ENCODE data around the gene GAS7.
A peak's percentile ranks its signal among the peaks of the same experiment; 100 is the strongest.

The GAS7 gene

DNA sequence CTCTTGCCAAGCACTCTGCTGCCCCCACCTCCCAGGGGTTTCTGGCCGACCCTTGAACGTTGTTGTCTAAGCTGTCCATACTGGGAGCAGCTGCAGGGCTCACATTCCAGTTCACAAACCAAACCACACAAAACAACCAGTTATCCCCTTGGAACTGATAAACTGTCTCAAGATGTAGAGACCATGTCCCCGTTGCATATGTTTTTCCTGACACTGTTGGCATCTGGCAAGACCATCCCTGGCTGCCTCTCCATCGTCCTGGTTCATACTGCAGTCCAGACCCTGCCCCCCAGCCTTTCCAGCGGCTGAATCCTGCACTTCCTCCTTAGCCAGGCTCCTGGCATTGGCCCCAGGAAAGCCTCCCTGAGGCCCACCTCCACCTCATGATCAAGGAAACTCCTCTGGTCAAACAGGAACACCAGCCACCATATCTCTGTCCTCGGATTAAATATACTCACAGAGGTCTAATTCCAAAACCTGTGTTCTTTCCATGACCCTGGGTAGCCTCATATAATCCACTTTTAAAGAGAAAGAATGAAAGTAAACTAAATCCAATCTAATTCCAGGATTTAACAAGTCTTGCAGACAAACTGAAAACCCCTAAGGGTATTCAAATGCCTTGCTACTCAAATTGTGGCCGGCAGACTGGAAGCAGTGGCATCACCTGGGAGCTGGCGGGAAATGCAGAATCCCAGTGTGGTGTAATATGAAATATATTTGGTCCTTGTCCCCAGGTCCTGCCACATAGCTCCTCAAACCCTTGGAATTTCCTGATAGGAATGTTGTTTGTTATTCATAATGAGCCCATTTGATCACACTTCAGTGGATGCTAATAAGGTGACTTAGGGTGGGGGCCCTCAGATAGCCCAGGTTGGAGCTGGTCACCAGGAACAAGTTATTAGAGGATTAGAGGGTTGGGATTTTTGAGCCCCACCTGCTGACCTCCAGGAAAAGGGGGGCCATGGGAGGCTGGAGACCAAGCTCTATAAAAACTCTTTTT is 14.2 kb downstream of the GAS7 start:
- Histone ChIP-seq H3K27ac (no peak overlapping the region), H3K27me3 (replicated peaks) (no peaks in the 10 kb centered on the region), H3K36me3 (replicated peaks) (no peaks in the 10 kb centered on the region), H3K4me3 (ENCODE audit: low read depth, low read length) (no peak overlapping the region)
- TF ChIP-seq, protein P1, sequence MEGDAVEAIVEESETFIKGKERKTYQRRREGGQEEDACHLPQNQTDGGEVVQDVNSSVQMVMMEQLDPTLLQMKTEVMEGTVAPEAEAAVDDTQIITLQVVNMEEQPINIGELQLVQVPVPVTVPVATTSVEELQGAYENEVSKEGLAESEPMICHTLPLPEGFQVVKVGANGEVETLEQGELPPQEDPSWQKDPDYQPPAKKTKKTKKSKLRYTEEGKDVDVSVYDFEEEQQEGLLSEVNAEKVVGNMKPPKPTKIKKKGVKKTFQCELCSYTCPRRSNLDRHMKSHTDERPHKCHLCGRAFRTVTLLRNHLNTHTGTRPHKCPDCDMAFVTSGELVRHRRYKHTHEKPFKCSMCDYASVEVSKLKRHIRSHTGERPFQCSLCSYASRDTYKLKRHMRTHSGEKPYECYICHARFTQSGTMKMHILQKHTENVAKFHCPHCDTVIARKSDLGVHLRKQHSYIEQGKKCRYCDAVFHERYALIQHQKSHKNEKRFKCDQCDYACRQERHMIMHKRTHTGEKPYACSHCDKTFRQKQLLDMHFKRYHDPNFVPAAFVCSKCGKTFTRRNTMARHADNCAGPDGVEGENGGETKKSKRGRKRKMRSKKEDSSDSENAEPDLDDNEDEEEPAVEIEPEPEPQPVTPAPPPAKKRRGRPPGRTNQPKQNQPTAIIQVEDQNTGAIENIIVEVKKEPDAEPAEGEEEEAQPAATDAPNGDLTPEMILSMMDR (IDR thresholded peaks at IDR 0.05; ENCODE audit: low read depth, low read length, missing control alignments): no peak
- no peak for DNase-seq
- in situ Hi-C loops (cut with HindIII; ENCODE audit: low pct_ligation_motif_present, low sequenced_read_pairs): no loop called here

DNA sequence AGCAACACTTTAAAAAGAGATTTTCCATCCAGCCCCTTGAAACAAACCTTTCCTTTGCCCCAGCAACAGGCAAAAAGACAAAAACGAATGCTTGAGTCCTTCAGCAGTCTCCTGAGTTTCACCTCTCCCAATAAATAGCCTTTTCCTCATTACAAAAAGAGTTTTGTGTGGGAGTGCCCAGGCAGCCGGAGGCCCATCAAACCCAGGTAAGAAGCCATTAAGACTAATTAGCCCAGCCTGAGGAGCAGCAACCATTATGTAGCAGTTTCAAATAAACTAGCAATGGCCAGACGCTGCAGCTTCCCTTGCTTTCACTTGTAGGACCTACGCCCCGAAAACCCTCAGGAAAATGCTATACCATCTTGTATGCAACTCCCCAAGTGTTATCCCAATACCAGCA is 15.6 kb downstream of the GAS7 start:
- DNase-seq: no peak
- H3K27me3 ChIP-seq (replicated peaks): no peaks in the 10 kb centered on the region
- TF ChIP-seq, protein P1 (IDR thresholded peaks at IDR 0.05; ENCODE audit: low read depth, low read length, missing control alignments): no peak
- no peak overlapping the region for H3K27ac ChIP-seq
- no peaks in the 10 kb centered on the region for H3K36me3 ChIP-seq (replicated peaks)
- in situ Hi-C loops (cut with HindIII; ENCODE audit: low pct_ligation_motif_present, low sequenced_read_pairs): no loop called here
- H3K4me3 ChIP-seq (ENCODE audit: low read depth, low read length): no peak overlapping the region

DNA sequence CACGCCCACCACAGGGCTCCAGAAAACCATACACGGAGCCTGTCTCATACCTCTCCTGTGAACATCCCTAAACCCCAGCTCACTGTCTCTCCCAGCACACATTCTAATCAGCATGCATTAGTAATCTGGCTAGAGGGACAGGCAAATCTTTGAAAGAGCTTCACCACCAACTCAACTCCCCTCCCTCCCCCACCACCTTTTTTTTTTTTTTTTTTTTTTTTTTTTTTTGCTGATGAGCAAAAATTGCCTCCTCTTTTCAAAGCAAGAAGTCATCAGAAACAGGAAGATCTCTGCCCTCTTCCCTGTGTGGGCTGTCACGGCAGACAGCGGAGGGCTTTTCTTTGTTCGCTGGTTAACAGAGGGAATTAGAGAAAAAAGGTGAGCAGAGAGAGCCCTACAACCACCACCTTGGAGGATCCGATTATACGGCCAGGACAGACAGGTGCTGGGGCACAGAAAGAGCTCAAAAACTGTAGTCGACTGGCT is 19.9 kb downstream of the GAS7 start:
- TF ChIP-seq, protein P1 (IDR thresholded peaks at IDR 0.05; ENCODE audit: low read depth, low read length, missing control alignments): no peak
- Histone ChIP-seq H3K27ac (no peak overlapping the region), H3K36me3 (replicated peaks) (no peaks in the 10 kb centered on the region), H3K27me3 (replicated peaks) (no peaks in the 10 kb centered on the region), H3K4me3 (ENCODE audit: low read depth, low read length) (no peak overlapping the region)
- in situ Hi-C loops (cut with HindIII; ENCODE audit: low pct_ligation_motif_present, low sequenced_read_pairs): no loop called here
- DNase-seq: no peak

DNA sequence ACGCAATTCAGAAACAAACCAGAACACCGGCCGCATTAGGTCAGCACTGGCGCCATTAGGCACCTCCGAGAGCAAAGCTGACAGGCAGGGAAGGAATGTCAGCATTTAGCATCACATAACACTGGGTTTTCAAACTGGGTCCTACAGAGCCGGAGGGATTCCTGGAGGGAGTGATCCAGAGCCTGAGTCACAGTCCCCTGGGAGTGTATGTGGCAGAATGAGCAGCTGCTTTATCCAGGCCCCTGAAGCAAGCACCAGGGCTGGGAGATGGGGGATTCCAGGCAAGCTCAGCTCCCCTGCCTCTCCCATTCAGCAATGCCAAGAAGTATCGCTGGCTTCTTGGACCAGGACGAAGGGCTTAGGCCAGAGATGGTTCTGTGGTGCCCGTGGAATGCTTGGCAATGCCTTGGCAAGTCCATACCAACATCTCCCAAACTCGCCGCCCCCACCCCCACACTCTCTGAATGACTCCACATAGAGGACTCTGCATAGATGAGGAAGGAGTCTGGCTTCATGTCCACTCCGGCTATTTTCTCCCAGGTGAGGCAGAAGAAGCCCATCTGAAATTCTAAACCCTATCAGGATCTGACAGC is 20.4 kb downstream of the GAS7 start:
- H3K27ac ChIP-seq: no peak overlapping the region
- H3K36me3 ChIP-seq (replicated peaks): no peaks in the 10 kb centered on the region
- in situ Hi-C loops (cut with HindIII; ENCODE audit: low pct_ligation_motif_present, low sequenced_read_pairs): no loop called here
- no peaks in the 10 kb centered on the region for H3K27me3 ChIP-seq (replicated peaks)
- TF ChIP-seq, protein P1 (IDR thresholded peaks at IDR 0.05; ENCODE audit: low read depth, low read length, missing control alignments): no peak
- DNase-seq: peak; percentile 32
- no peak overlapping the region for H3K4me3 ChIP-seq (ENCODE audit: low read depth, low read length)

DNA sequence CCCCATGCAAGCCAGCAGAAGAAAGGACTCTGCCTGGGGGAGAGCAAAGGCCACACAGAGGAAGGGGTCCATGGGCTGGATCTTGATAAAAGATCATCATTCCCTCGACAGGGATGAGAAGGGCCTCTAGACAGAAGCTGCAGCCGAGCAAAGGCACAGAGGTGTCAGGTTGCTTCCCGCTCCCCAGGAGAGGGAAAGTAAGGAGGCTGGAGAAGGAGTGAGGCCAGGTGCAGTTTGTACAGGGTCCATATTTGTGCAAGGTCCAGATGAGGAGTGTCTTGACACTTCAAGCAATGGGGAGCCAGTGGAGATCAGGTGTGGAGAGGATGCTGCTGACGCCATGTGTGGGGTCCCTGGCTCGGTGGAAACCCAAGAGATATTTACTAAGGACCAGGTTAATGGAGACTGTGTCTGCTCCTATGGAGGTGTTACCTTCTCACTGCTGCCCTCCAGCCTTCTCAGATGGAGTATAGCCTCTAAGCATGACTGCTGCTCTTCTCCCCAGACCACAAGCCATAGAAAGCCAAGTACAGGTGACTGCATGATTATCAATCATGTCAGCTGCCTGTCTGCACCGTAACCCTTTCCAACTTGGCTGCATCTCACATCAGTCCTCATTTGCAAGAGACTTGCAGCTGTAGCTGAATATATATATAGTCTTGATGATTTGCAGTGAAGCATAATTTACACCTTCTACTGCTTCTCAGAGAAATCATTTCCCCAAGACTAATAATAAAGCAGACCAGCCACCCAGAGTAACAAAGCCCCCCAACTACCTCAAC is 21.1 kb downstream of the GAS7 start:
- H3K4me3 ChIP-seq (ENCODE audit: low read depth, low read length): no peak overlapping the region
- in situ Hi-C loops (cut with HindIII; ENCODE audit: low pct_ligation_motif_present, low sequenced_read_pairs): no loop called here
- H3K27me3 ChIP-seq (replicated peaks): no peaks in the 10 kb centered on the region
- no peak for DNase-seq
- no peak overlapping the region for H3K27ac ChIP-seq
- no peaks in the 10 kb centered on the region for H3K36me3 ChIP-seq (replicated peaks)
- TF ChIP-seq, protein P1 (IDR thresholded peaks at IDR 0.05; ENCODE audit: low read depth, low read length, missing control alignments): no peak

Measured in brain microvascular endothelial cell (primary cell).